ENCODE results near the gene MST1.

Gene MST1

GRCh38 chr3:49714728-49715550 is 25.7 kb upstream of the MST1 start:
- no peaks in the 10 kb centered on the region for H3K27me3 ChIP-seq (ENCODE audit: insufficient read depth, low read length)
- peaks cover 23% of the 10 kb centered on the region for H3K36me3 ChIP-seq (ENCODE audit: insufficient read depth, low read length)
- H3K4me3 ChIP-seq (ENCODE audit: low read length): no peak overlapping the region
- no peak overlapping the region for H2AFZ ChIP-seq (ENCODE audit: low read depth, low read length)
- no peaks in the 10 kb centered on the region for H3K9me3 ChIP-seq (ENCODE audit: low read length)
- no peaks in the 10 kb centered on the region for H3K4me1 ChIP-seq (ENCODE audit: insufficient read depth, low read length)

- Histone ChIP-seq H2AFZ (ENCODE audit: low read depth, low read length) (no peak overlapping the region), H3K4me1 (ENCODE audit: insufficient read depth, low read length) (no peaks in the 10 kb centered on the region), H3K9me3 (ENCODE audit: low read length) (no peaks in the 10 kb centered on the region), H3K4me3 (ENCODE audit: low read length) (no peak overlapping the region), H3K27me3 (ENCODE audit: insufficient read depth, low read length) (no peaks in the 10 kb centered on the region), H3K36me3 (ENCODE audit: insufficient read depth, low read length) (peaks cover 14% of the 10 kb centered on the region)
Observed at GRCh38 chr3:49713336-49714105, 24.2 kb upstream of the MST1 start.

- H3K4me1 ChIP-seq (ENCODE audit: insufficient read depth, low read length): no peaks in the 10 kb centered on the region
- peaks cover 8% of the 10 kb centered on the region for H3K36me3 ChIP-seq (ENCODE audit: insufficient read depth, low read length)
- no peak overlapping the region for H2AFZ ChIP-seq (ENCODE audit: low read depth, low read length)
- no peaks in the 10 kb centered on the region for H3K9me3 ChIP-seq (ENCODE audit: low read length)
- H3K4me3 ChIP-seq (ENCODE audit: low read length): no peak overlapping the region
- H3K27me3 ChIP-seq (ENCODE audit: insufficient read depth, low read length): no peaks in the 10 kb centered on the region
Observed at GRCh38 chr3:49712631-49713317, 23.5 kb upstream of the MST1 start.

GRCh38 chr3:49712166-49712565 is 22.9 kb upstream of the MST1 start:
- H3K4me3 ChIP-seq (ENCODE audit: low read length): no peak overlapping the region
- no peaks in the 10 kb centered on the region for H3K4me1 ChIP-seq (ENCODE audit: insufficient read depth, low read length)
- no peak overlapping the region for H2AFZ ChIP-seq (ENCODE audit: low read depth, low read length)
- peaks cover 5% of the 10 kb centered on the region for H3K36me3 ChIP-seq (ENCODE audit: insufficient read depth, low read length)
- H3K27me3 ChIP-seq (ENCODE audit: insufficient read depth, low read length): no peaks in the 10 kb centered on the region
- no peaks in the 10 kb centered on the region for H3K9me3 ChIP-seq (ENCODE audit: low read length)

GRCh38 chr3:49711489-49711888 is 22.2 kb upstream of the MST1 start:
- no peaks in the 10 kb centered on the region for H3K27me3 ChIP-seq (ENCODE audit: insufficient read depth, low read length)
- peaks cover 8% of the 10 kb centered on the region for H3K36me3 ChIP-seq (ENCODE audit: insufficient read depth, low read length)
- no peak overlapping the region for H3K4me3 ChIP-seq (ENCODE audit: low read length)
- H2AFZ ChIP-seq (ENCODE audit: low read depth, low read length): no peak overlapping the region
- H3K4me1 ChIP-seq (ENCODE audit: insufficient read depth, low read length): no peaks in the 10 kb centered on the region
- no peaks in the 10 kb centered on the region for H3K9me3 ChIP-seq (ENCODE audit: low read length)

- no peaks in the 10 kb centered on the region for H3K4me1 ChIP-seq (ENCODE audit: insufficient read depth, low read length)
- no peak overlapping the region for H2AFZ ChIP-seq (ENCODE audit: low read depth, low read length)
- peaks cover 13% of the 10 kb centered on the region for H3K36me3 ChIP-seq (ENCODE audit: insufficient read depth, low read length)
- no peaks in the 10 kb centered on the region for H3K9me3 ChIP-seq (ENCODE audit: low read length)
- no peak overlapping the region for H3K4me3 ChIP-seq (ENCODE audit: low read length)
- no peaks in the 10 kb centered on the region for H3K27me3 ChIP-seq (ENCODE audit: insufficient read depth, low read length)
Observed at GRCh38 chr3:49709852-49710251, 20.6 kb upstream of the MST1 start.

- Histone ChIP-seq H3K4me1 (ENCODE audit: insufficient read depth, low read length) (no peaks in the 10 kb centered on the region), H3K36me3 (ENCODE audit: insufficient read depth, low read length) (peaks cover 31% of the 10 kb centered on the region), H3K9me3 (ENCODE audit: low read length) (no peaks in the 10 kb centered on the region), H3K4me3 (ENCODE audit: low read length) (no peak overlapping the region), H3K27me3 (ENCODE audit: insufficient read depth, low read length) (no peaks in the 10 kb centered on the region), H2AFZ (ENCODE audit: low read depth, low read length) (no peak overlapping the region)
Observed at GRCh38 chr3:49707113-49707480, 17.8 kb upstream of the MST1 start.

GRCh38 chr3:49706456-49707112 is 17.3 kb upstream of the MST1 start:
- Histone ChIP-seq H3K36me3 (ENCODE audit: insufficient read depth, low read length) (peaks cover 36% of the 10 kb centered on the region), H2AFZ (ENCODE audit: low read depth, low read length) (no peak overlapping the region), H3K9me3 (ENCODE audit: low read length) (no peaks in the 10 kb centered on the region), H3K4me3 (ENCODE audit: low read length) (no peak overlapping the region), H3K4me1 (ENCODE audit: insufficient read depth, low read length) (no peaks in the 10 kb centered on the region), H3K27me3 (ENCODE audit: insufficient read depth, low read length) (no peaks in the 10 kb centered on the region)

GRCh38 chr3:49705390-49705960 is 16.2 kb upstream of the MST1 start:
- Histone ChIP-seq H3K27me3 (ENCODE audit: insufficient read depth, low read length) (no peaks in the 10 kb centered on the region), H3K9me3 (ENCODE audit: low read length) (no peaks in the 10 kb centered on the region), H3K4me3 (ENCODE audit: low read length) (no peak overlapping the region)

GRCh38 chr3:49704629-49705028 is 15.4 kb upstream of the MST1 start:
- H2AFZ ChIP-seq (ENCODE audit: low read depth, low read length): no peak overlapping the region
- H3K4me3 ChIP-seq (ENCODE audit: low read length): no peak overlapping the region
- H3K4me1 ChIP-seq (ENCODE audit: insufficient read depth, low read length): no peaks in the 10 kb centered on the region
- peaks cover 38% of the 10 kb centered on the region for H3K36me3 ChIP-seq (ENCODE audit: insufficient read depth, low read length)
- H3K27me3 ChIP-seq (ENCODE audit: insufficient read depth, low read length): no peaks in the 10 kb centered on the region
- H3K9me3 ChIP-seq (ENCODE audit: low read length): no peaks in the 10 kb centered on the region

More at GRCh38 chr3:49705390-49705960, 16.2 kb upstream of the MST1 start:
- peaks cover 36% of the 10 kb centered on the region for H3K36me3 ChIP-seq (ENCODE audit: insufficient read depth, low read length)
- no peak overlapping the region for H2AFZ ChIP-seq (ENCODE audit: low read depth, low read length)
- no peaks in the 10 kb centered on the region for H3K4me1 ChIP-seq (ENCODE audit: insufficient read depth, low read length)

- no peak overlapping the region for H3K4me3 ChIP-seq (ENCODE audit: low read length)
- H3K36me3 ChIP-seq (ENCODE audit: insufficient read depth, low read length): peaks cover 38% of the 10 kb centered on the region
- no peaks in the 10 kb centered on the region for H3K27me3 ChIP-seq (ENCODE audit: insufficient read depth, low read length)
- no peaks in the 10 kb centered on the region for H3K9me3 ChIP-seq (ENCODE audit: low read length)
- no peaks in the 10 kb centered on the region for H3K4me1 ChIP-seq (ENCODE audit: insufficient read depth, low read length)
- no peak overlapping the region for H2AFZ ChIP-seq (ENCODE audit: low read depth, low read length)
Observed at GRCh38 chr3:49703956-49704355, 14.7 kb upstream of the MST1 start.

GRCh38 chr3:49703443-49703927 is 14.2 kb upstream of the MST1 start:
- Histone ChIP-seq H2AFZ (ENCODE audit: low read depth, low read length) (no peak overlapping the region), H3K27me3 (ENCODE audit: insufficient read depth, low read length) (no peaks in the 10 kb centered on the region), H3K9me3 (ENCODE audit: low read length) (no peaks in the 10 kb centered on the region), H3K36me3 (ENCODE audit: insufficient read depth, low read length) (peaks cover 38% of the 10 kb centered on the region), H3K4me3 (ENCODE audit: low read length) (no peak overlapping the region), H3K4me1 (ENCODE audit: insufficient read depth, low read length) (no peaks in the 10 kb centered on the region)

Measured in neuron (in vitro differentiated cells).